H1 (cell line): ENCODE measurements around the gene PODN. TPM values are rescaled to one million over a fixed set of nuclear protein-coding genes. Genes with fewer than 3 reads are reported as not detected.

Experiments
- CTCF ChIA-PET: fragments of 300-600 bp; sonication (Branson Sonifier 250); formaldehyde crosslinking; loops from one replicate; lab custom pipeline; 2021; ENCODE audit not compliant: partially characterized antibody; lab: Charles Lee
- POLR2A ChIA-PET: fragments of 300-600 bp; sonication (Branson Sonifier 250); formaldehyde crosslinking; loops from one replicate; lab custom pipeline; 2021; ENCODE audit warnings: inconsistent platforms; ENCODE audit not compliant: partially characterized antibody; lab: Charles Lee
- DNase-seq, 2 experiments: peaks; one replicate each; pipeline versions ENCODE4 v3.0.0 to v3.0.0-alpha.2; 2010 to 2022; ENCODE audit warnings: low spot score in 2 of 2, low read depth in 1 of 2, mixed read lengths in 1 of 2
- FAIRE-seq: peaks from 2 replicates; lab custom pipeline; 2011; peaks lifted over from hg19 to GRCh38; lab: Jason Lieb, UNC
- H2AFZ ChIP-seq: 2 replicates; pipeline ENCODE4 v1.8.1; 2012; ENCODE audit warnings: low read length, inconsistent platforms
- H2AK5ac ChIP-seq: 2 replicates; pipeline ENCODE4 v1.6.1; 2013; ENCODE audit warnings: low read depth, low read length
- H2BK120ac ChIP-seq: replicated peaks from 2 replicates; pipeline ENCODE3; 2013; ENCODE audit warnings: low read depth, low read length, inconsistent platforms
- H2BK12ac ChIP-seq: 2 replicates; pipeline ENCODE4 v1.6.1; 2013; ENCODE audit warnings: low read depth, low read length
- H2BK15ac ChIP-seq: 2 replicates; pipeline ENCODE4 v1.6.1; 2013; ENCODE audit warnings: low read length
- H2BK20ac ChIP-seq: 2 replicates; pipeline ENCODE4 v1.6.1; 2013; ENCODE audit warnings: low read length
- H2BK5ac ChIP-seq: 2 replicates; pipeline ENCODE4 v1.6.1; 2013; ENCODE audit warnings: low read depth, low read length
- H3K14ac ChIP-seq: 2 replicates; pipeline ENCODE4 v1.6.1; 2013; ENCODE audit warnings: inconsistent platforms; ENCODE audit not compliant: insufficient read length
- H3K18ac ChIP-seq: 2 replicates; pipeline ENCODE4 v1.6.1; 2013; ENCODE audit warnings: low read length; ENCODE audit errors: extremely low read depth
- H3K23ac ChIP-seq: 2 replicates; pipeline ENCODE4 v1.6.1; 2013; ENCODE audit warnings: inconsistent platforms; ENCODE audit not compliant: insufficient read length
- H3K23me2 ChIP-seq: 2 replicates; pipeline ENCODE4 v1.6.1; 2013; ENCODE audit warnings: low read depth, low read length
- H3K27ac ChIP-seq: 2 replicates; pipeline ENCODE4 v1.6.1; 2011; ENCODE audit warnings: low read depth, low read length, inconsistent platforms
- H3K27me3 ChIP-seq, 4 experiments: replicated peaks in 1 of 4; 1 replicate in 1 of 4; 2 replicates in 3 of 4; pipeline versions ENCODE4 v1.6.1 to v1.8.1; 2011 to 2013; ENCODE audit warnings: low read length in 3 of 4, mild to moderate bottlenecking in 3 of 4, inconsistent platforms in 2 of 4, mixed read lengths in 2 of 4, moderate library complexity in 1 of 4; ENCODE audit not compliant: control insufficient read depth in 3 of 4, insufficient read depth in 3 of 4; ENCODE audit errors: extremely low read depth in 1 of 4
- H3K36me3 ChIP-seq, 4 experiments: 2 replicates each; pipeline versions ENCODE4 v1.6.1 to v1.8.1; 2011 to 2013; ENCODE audit warnings: mild to moderate bottlenecking in 4 of 4, low read length in 3 of 4, moderate library complexity in 2 of 4, control low read depth in 1 of 4, inconsistent platforms in 1 of 4; ENCODE audit not compliant: insufficient read depth in 4 of 4, control insufficient read depth in 2 of 4
- H3K4ac ChIP-seq: replicated peaks from 2 replicates; pipeline ENCODE3; 2013; ENCODE audit warnings: low read length, low read depth, mixed read lengths, inconsistent platforms; ENCODE audit not compliant: insufficient read length
- H3K4me1 ChIP-seq, 4 experiments: replicated peaks in 1 of 4; 1 replicate in 1 of 4; 2 replicates in 3 of 4; pipeline versions ENCODE4 v1.6.1 to v1.8.1; 2011 to 2013; ENCODE audit warnings: low read length in 3 of 4, inconsistent platforms in 2 of 4, mixed read lengths in 1 of 4; ENCODE audit not compliant: insufficient read depth in 4 of 4, control insufficient read depth in 3 of 4
- H3K4me2 ChIP-seq, 2 experiments: 2 replicates each; pipeline versions ENCODE4 v1.6.1 to v1.8.1; 2011 to 2013; ENCODE audit warnings: low read depth in 2 of 2, low read length in 2 of 2, control low read depth in 1 of 2, inconsistent platforms in 1 of 2, mild to moderate bottlenecking in 1 of 2; ENCODE audit not compliant: insufficient read depth in 1 of 2
- H3K4me3 ChIP-seq, 4 experiments: fragments of 200-600, 300-600 bp in 1 of 4; sonication (generic), shearing (Covaris generic), sonication (Bioruptor Twin) in 1 of 4; 2 replicates each; pipeline versions ENCODE4 v1.5.1 to v1.8.1; 2011 to 2016; ENCODE audit warnings: low read length in 4 of 4, low read depth in 3 of 4, control low read depth in 2 of 4, inconsistent platforms in 2 of 4, mild to moderate bottlenecking in 2 of 4, mixed read lengths in 1 of 4, moderate library complexity in 1 of 4; ENCODE audit not compliant: insufficient read depth in 2 of 4; ENCODE audit errors: extremely low read depth in 1 of 4
- H3K56ac ChIP-seq: replicated peaks from 2 replicates; pipeline ENCODE3; 2013; ENCODE audit warnings: low read depth, mild to moderate bottlenecking, mixed read lengths, low read length, inconsistent platforms; ENCODE audit not compliant: insufficient read length
- H3K79me1 ChIP-seq: 2 replicates; pipeline ENCODE4 v1.6.1; 2013; ENCODE audit warnings: low read depth, low read length, control low read depth
- H3K79me2 ChIP-seq, 2 experiments: 2 replicates each; pipeline versions ENCODE4 v1.6.1 to v1.8.1; 2012 to 2013; ENCODE audit warnings: low read length in 2 of 2, mild to moderate bottlenecking in 2 of 2, inconsistent platforms in 1 of 2; ENCODE audit not compliant: insufficient read depth in 2 of 2, control insufficient read depth in 1 of 2
- H3K9ac ChIP-seq, 4 experiments: replicated peaks in 1 of 4; 1 replicate in 1 of 4; 2 replicates in 3 of 4; pipeline versions ENCODE4 v1.6.1 to v1.8.1; 2011 to 2013; ENCODE audit warnings: low read depth in 3 of 4, low read length in 3 of 4, control low read depth in 2 of 4, mild to moderate bottlenecking in 2 of 4, moderate library complexity in 2 of 4, inconsistent platforms in 1 of 4; ENCODE audit errors: extremely low read depth in 1 of 4
- H3K9me3 ChIP-seq, 2 experiments: 2 replicates each; pipeline versions ENCODE4 v1.6.1 to v1.8.1; 2012 to 2013; ENCODE audit warnings: mild to moderate bottlenecking in 2 of 2, moderate library complexity in 2 of 2, control low read depth in 1 of 2, inconsistent platforms in 1 of 2, low read depth in 1 of 2, low read length in 1 of 2, mixed read lengths in 1 of 2; ENCODE audit not compliant: insufficient read depth in 2 of 2
- H4K20me1 ChIP-seq, 2 experiments: replicated peaks in 1 of 2; 2 replicates each; pipeline versions ENCODE3 to v1.8.1; 2011 to 2013; ENCODE audit warnings: inconsistent platforms in 2 of 2, low read length in 2 of 2, mild to moderate bottlenecking in 1 of 2; ENCODE audit not compliant: insufficient read depth in 2 of 2, control insufficient read depth in 1 of 2
- H4K5ac ChIP-seq: 2 replicates; pipeline ENCODE4 v1.6.1; 2013; ENCODE audit warnings: low read length, low read depth, mixed read lengths, inconsistent platforms; ENCODE audit not compliant: insufficient read length
- H4K8ac ChIP-seq: 2 replicates; pipeline ENCODE4 v1.8.0; 2013; ENCODE audit warnings: mild to moderate bottlenecking, moderate library complexity, low read length, inconsistent platforms; ENCODE audit not compliant: insufficient read depth; ENCODE audit errors: extremely low read depth
- H4K91ac ChIP-seq: replicated peaks from 2 replicates; pipeline ENCODE3; 2013; ENCODE audit warnings: low read length, mixed read lengths, inconsistent platforms; ENCODE audit not compliant: insufficient read length
- BRCA1 ChIP-seq: IDR thresholded peaks from 2 replicates; pipeline ENCODE4 v1.6.1; 2012; ENCODE audit warnings: low read depth, low read length, improper control_type of control experiment
- EP300 ChIP-seq, 2 experiments: IDR thresholded peaks; 1 replicate in 1 of 2; 2 replicates in 1 of 2; pipeline ENCODE4 v1.6.1; 2011 to 2012; ENCODE audit warnings: low read depth in 2 of 2, low read length in 2 of 2, mild to moderate bottlenecking in 2 of 2, borderline replicate concordance in 1 of 2, inconsistent platforms in 1 of 2, moderate library complexity in 1 of 2
- KDM5A ChIP-seq: fragments of 200-600 bp; IDR thresholded peaks from 2 replicates; pipeline ENCODE4 v1.7.1; 2012; ENCODE audit warnings: mild to moderate bottlenecking, low read length, inconsistent platforms, mixed read lengths
- polyA plus RNA-seq, 7 experiments: library from polyadenylated mRNA; depleted of rRNA in 3 of 7; stranded (reverse) in 5 of 7; unstranded in 2 of 7; fragments of >200 nt in 5 of 7; fragments of 200-250 nt in 2 of 7; gene quantifications; 1 replicate in 5 of 7; 2 replicates in 1 of 7; 4 replicates in 1 of 7; pipeline versions ENCODE4 v1.2.1 to v1.2.3, GENCODE V29; 2011 to 2013; ENCODE audit warnings: missing spikeins in 2 of 7, mixed read lengths in 2 of 7
- total RNA-seq: library from RNA; stranded (reverse); fragmentation: NEBNext Ultra II Directional; extraction: Animal tissue kit (Norgen Biotek cat#: 25700); gene quantifications from 2 replicates; pipeline ENCODE4 v1.2.1, GENCODE V29; 2021

The PODN gene
- total and polyA plus RNA-seq, 2 of the 8 experiments (the other 6 are each of a cell fraction or from before 2014, with no cell fraction given), result 0.11 to 0.17 TPM

GRCh38 chr1:53043271-53043670 lies 18.7 kb upstream of the PODN start:
- Histone ChIP-seq H2BK120ac (no peak overlapping the region), H3K79me1 (no peaks in the 10 kb centered on the region), H3K4ac (no peak overlapping the region)
- TF ChIP-seq EP300 (IDR thresholded peaks at IDR 0.05; ENCODE audit: borderline replicate concordance in 1 of 2, low read depth in 2 of 2, low read length in 2 of 2), result no peak
- TF ChIP-seq KDM5A, result no peak
- TF ChIP-seq BRCA1, result no peak
- TF ChIP-seq, all 59 proteins: peak for 0
- no peaks in the 10 kb centered on the region for H3K23me2 ChIP-seq
- no peak overlapping the region for H3K14ac ChIP-seq
- no peak overlapping the region for H2BK5ac ChIP-seq
- H3K79me2 ChIP-seq, result no peaks in the 10 kb centered on the region
- H4K91ac ChIP-seq, result no peak overlapping the region
- H3K4me2 ChIP-seq, result no peak overlapping the region
- no peak overlapping the region for H2BK20ac ChIP-seq
- H4K8ac ChIP-seq, result no peak overlapping the region
- H3K56ac ChIP-seq, result no peak overlapping the region
- no peaks in the 10 kb centered on the region for H4K20me1 ChIP-seq
- no peak overlapping the region for H3K4me3 ChIP-seq
- POLR2A ChIA-PET, result interaction anchor here (0.9 kb wide), 1 partner anchor 9 kb away, joined by 3 read pairs; no protein-coding TSS in a partner anchor
- H2AK5ac ChIP-seq, result no peak overlapping the region
- CTCF ChIA-PET, result interaction anchor here (0.6 to 1.6 kb wide), 4 partner anchors 10 to 185 kb away, joined by 3 to 5 read pairs (median 3); no protein-coding TSS in a partner anchor
- H2BK12ac ChIP-seq, result no peak overlapping the region
- no peak overlapping the region for H3K9ac ChIP-seq
- no peaks in the 10 kb centered on the region for H3K27me3 ChIP-seq
- DNase-seq (no peak), FAIRE-seq (no peak)
- H3K4me1 ChIP-seq, result peaks cover 2 to 7% (median 5%) of the 10 kb centered on the region in 4 experiments
- no peak overlapping the region for H2BK15ac ChIP-seq
- no peak overlapping the region for H3K23ac ChIP-seq
- H3K27ac ChIP-seq, result no peak overlapping the region
- H3K36me3 ChIP-seq, result no peaks in the 10 kb centered on the region; a peak in 2 of 8 replicates
- no peak overlapping the region for H3K18ac ChIP-seq
- H3K9me3 ChIP-seq, result no peaks in the 10 kb centered on the region
- H2AFZ ChIP-seq, result no peak overlapping the region
- H4K5ac ChIP-seq, result no peak overlapping the region
